ENCODE measurements around the gene CCDC192. TPM values are rescaled to one million over a fixed set of nuclear protein-coding genes. Genes with fewer than 3 reads are reported as not detected.

The CCDC192 gene
- total and polyA plus RNA-seq, 2 donors (not counting 3 experiments of a cell fraction or from before 2014, with no cell fraction given) = not detected

- no peak overlapping the region for H3K9ac ChIP-seq (replicated peaks; ENCODE audit: extremely low read depth, insufficient read depth, low read length)
- H3K79me2 ChIP-seq (ENCODE audit: control insufficient read depth, insufficient read depth, low read length) = no peaks in the 10 kb centered on the region
- FAIRE-seq (peak; percentile 43), DNase-seq (ENCODE audit: low read depth, low spot score) (no peak)
- no peaks in the 10 kb centered on the region for H4K20me1 ChIP-seq (replicated peaks; ENCODE audit: control insufficient read depth, extremely low read depth, insufficient read depth, low read length)
- H3K27ac ChIP-seq (ENCODE audit: insufficient read depth, low read depth, low read length) = no peak overlapping the region
- no peak overlapping the region for H3K4me2 ChIP-seq (ENCODE audit: insufficient read depth, low read length)
- POLR2A ChIA-PET = no interaction called here
- H2AFZ ChIP-seq (ENCODE audit: low read depth, low read length) = no peak overlapping the region
- no peaks in the 10 kb centered on the region for H3K4me1 ChIP-seq (ENCODE audit: control insufficient read depth, extremely low read depth, insufficient read depth, low read length)
- peaks cover 2 to 5% of the 10 kb centered on the region in 2 experiments for H3K27me3 ChIP-seq (ENCODE audit: control insufficient read depth in 2 of 2, insufficient read depth in 2 of 2, low read length in 2 of 2)
- H3K9me3 ChIP-seq (replicated peaks; ENCODE audit: control insufficient read depth, insufficient read depth, low read length) = no peaks in the 10 kb centered on the region
- intact Hi-C loops (cut with micrococcal nuclease) (no loop called here), dilution Hi-C loops (cut with MboI; ENCODE audit: extremely low pct_ligation_motif_present, low sequenced_read_pairs) (no loop called here)
- no peaks in the 10 kb centered on the region for H3K9me1 ChIP-seq (replicated peaks; ENCODE audit: control insufficient read depth, extremely low read depth, insufficient read depth, low read length)
- no peak overlapping the region for H3K4me3 ChIP-seq (replicated peaks in 1 of 3; ENCODE audit: insufficient read depth in 1 of 3, low read depth in 1 of 3, low read length in 3 of 3)
- no peaks in the 10 kb centered on the region for H3K36me3 ChIP-seq (ENCODE audit: control insufficient read depth in 2 of 2, extremely low read depth in 1 of 2, insufficient read depth in 2 of 2, low read length in 2 of 2)
- CTCF ChIA-PET = no interaction called here
- no TSS peak for BruUV-seq (replicated peaks)
- no peak for TF ChIP-seq EZH2 (IDR thresholded peaks at IDR 0.05; ENCODE audit: borderline replicate concordance, low read depth, low read length, severe bottlenecking)
- no peak for TF ChIP-seq MAX (IDR thresholded peaks at IDR 0.05; ENCODE audit: insufficient read depth, insufficient read length)
- no peak for TF ChIP-seq CTCF (IDR thresholded peaks at IDR 0.05; ENCODE audit: extremely low read depth in 1 of 2, insufficient read depth in 1 of 2, low read depth in 1 of 2, low read length in 2 of 2)
- TF ChIP-seq MYC (IDR thresholded peaks at IDR 0.05; ENCODE audit: low read depth, low read length) = no peak
- TF ChIP-seq POLR2A (IDR thresholded peaks at IDR 0.05; ENCODE audit: low read depth, low read length) = no peak
- no peak for TF ChIP-seq FOS (IDR thresholded peaks at IDR 0.05; ENCODE audit: borderline replicate concordance, insufficient read depth, low read length)
- no peak for TF ChIP-seq JUN (IDR thresholded peaks at IDR 0.05; ENCODE audit: borderline replicate concordance, insufficient read depth, insufficient read length, low read depth)
- no peak for TF ChIP-seq POLR2AphosphoS5 (IDR thresholded peaks at IDR 0.05; ENCODE audit: insufficient read depth, low read depth, low read length)
- no peak for TF ChIP-seq GATA2 (IDR thresholded peaks at IDR 0.05; ENCODE audit: insufficient read depth, insufficient read length, low read depth, low read length)
Observed at GRCh38 chr5:127700237-127700766, 2.9 kb upstream of the CCDC192 start.

Data from endothelial cell of umbilical vein (primary cell).